Vagina (tissue), 2 donors: ENCODE results near the gene LOXL3. TPM values are rescaled to one million over a fixed set of nuclear protein-coding genes. Genes with fewer than 3 reads are reported as not detected.

Source experiments
- DNase-seq, 2 donors: peaks; one replicate each; pipeline ENCODE4 v3.0.0-alpha.2; 2017; ENCODE audit errors: extremely low spot score in 2 of 2
- H3K27ac ChIP-seq: fragments of 200-600 bp; sonication (generic); one replicate; pipeline ENCODE4 v1.5.1; 2019
- H3K27me3 ChIP-seq: fragments of 200-600 bp; sonication (generic); one replicate; pipeline ENCODE4 v1.5.1; 2019
- H3K36me3 ChIP-seq, 2 donors: fragments of 200-600 bp; sonication (generic); one replicate each; pipeline ENCODE4 v1.5.1; 2017 to 2019
- H3K4me1 ChIP-seq: fragments of 200-600 bp; sonication (generic); one replicate; pipeline ENCODE4 v1.5.1; 2019
- H3K4me3 ChIP-seq, 2 donors: fragments of 200-600 bp; sonication (generic); 1 replicate in 1 of 2; 2 replicates in 1 of 2; pipeline ENCODE4 v1.5.1; 2016 to 2019
- H3K9me3 ChIP-seq: fragments of 200-600 bp; sonication (generic); one replicate; pipeline ENCODE4 v1.5.1; 2019
- CTCF ChIP-seq, 3 experiments: fragments of 450-650 bp in 2 of 3; fragments of 200-600 bp in 1 of 3; sonication (generic) in 1 of 3; IDR thresholded peaks; one replicate each; pipeline ENCODE4 v1.5.1; 2017 to 2019; ENCODE audit warnings: antibody characterized with exemption in 3 of 3, mild to moderate bottlenecking in 2 of 3, moderate library complexity in 2 of 3
- POLR2A ChIP-seq, 2 donors: fragments of 450-650 bp; IDR thresholded peaks; one replicate each; pipeline ENCODE4 v1.6.1; 2017; ENCODE audit warnings: antibody characterized with exemption in 2 of 2, mild to moderate bottlenecking in 2 of 2, moderate library complexity in 2 of 2
- POLR2AphosphoS5 ChIP-seq, 2 donors: sonication (generic); formaldehyde crosslinking; IDR thresholded peaks; one replicate each; pipeline ENCODE4 v1.9.0; 2017; ENCODE audit warnings: antibody characterized with exemption in 2 of 2, mild to moderate bottlenecking in 2 of 2, low read depth in 1 of 2; ENCODE audit not compliant: insufficient read depth in 1 of 2
- intact Hi-C: fragments of 100-400 bp; cut with DNase I; formaldehyde crosslinking; loops from one replicate; pipeline ENCODE4 v1.15.1; 2023
- total RNA-seq: library from RNA; depleted of rRNA; stranded (reverse); fragments of >200 nt; gene quantifications from one replicate; pipeline ENCODE4 v1.2.3, GENCODE V29; 2016

Gene LOXL3
- total RNA-seq, 1 donor from 2014 or later, result 6.1 TPM

DNA sequence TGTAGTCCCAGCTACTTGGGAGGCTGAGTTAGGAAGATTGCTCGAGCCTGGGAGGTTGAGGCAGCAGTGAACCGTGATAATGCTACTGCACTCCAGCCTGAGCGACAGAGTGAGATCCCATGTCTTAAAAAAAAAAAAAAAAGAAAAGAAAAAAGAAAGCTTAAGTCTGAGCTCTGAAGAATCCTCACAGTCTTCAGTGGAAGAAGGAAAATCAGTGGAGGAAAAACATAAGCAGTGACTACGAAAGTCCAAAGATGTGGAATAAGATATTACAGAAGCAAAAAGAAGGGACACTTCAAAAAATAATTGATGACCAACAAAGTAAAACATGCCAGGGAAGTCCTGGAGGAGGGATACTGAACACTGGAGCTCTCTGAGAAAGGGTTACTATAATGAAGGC lies 43.5 kb downstream of the LOXL3 start:
- DNase-seq, result no peak
- Histone ChIP-seq H3K27ac (no peak overlapping the region), H3K27me3 (peaks cover 30% of the 10 kb centered on the region), H3K36me3 (peaks cover 0 to 12% of the 10 kb centered on the region in 2 donors), H3K9me3 (no peaks in the 10 kb centered on the region), H3K4me1 (peaks cover 43% of the 10 kb centered on the region), H3K4me3 (no peak overlapping the region)
- TF ChIP-seq POLR2A (IDR thresholded peaks at IDR 0.05), result no peak
- no peak for TF ChIP-seq POLR2AphosphoS5 (IDR thresholded peaks at IDR 0.05; ENCODE audit: insufficient read depth in 1 of 2, low read depth in 1 of 2)
- TF ChIP-seq CTCF (IDR thresholded peaks at IDR 0.05), result no peak
- intact Hi-C loops, result no loop called here

DNA sequence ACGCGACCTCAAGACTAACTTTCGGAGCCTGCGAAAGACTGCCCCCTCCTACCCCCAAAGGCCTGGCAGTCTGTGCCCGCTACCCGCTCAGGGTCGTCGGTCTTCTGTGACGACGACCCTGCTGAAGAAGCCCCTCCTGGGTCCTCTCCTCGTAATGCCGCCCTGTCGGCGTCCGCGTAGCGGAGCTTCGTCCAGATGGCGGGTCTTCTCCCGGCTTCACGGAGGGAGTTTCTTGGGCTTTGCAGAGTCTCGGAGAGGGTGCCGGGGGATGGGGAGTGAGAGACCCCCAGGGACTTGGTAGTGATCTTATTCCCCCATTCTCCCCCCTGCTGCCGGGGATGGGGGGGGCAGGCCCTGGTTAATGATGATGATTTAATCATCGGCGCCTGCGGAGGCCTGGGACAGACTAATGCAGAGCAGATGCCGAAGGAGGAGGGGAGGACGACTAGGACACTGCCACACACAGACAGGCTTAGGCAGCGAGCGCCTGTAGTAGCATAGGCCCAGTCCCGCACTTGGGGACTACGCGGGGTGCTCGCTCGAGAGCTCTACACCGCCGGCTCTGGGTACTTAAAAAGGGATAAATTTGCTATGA lies 45.7 kb downstream of the LOXL3 start:
- peak overlapping the region; percentile 98 for H3K27ac ChIP-seq
- intact Hi-C loops, result no loop called here
- peak overlapping the region; percentile 76 to 91 for H3K4me3 ChIP-seq
- peaks cover 10% of the 10 kb centered on the region for H3K27me3 ChIP-seq
- DNase-seq, result no peak
- no peaks in the 10 kb centered on the region for H3K9me3 ChIP-seq
- peaks cover 0 to 21% of the 10 kb centered on the region in 2 donors for H3K36me3 ChIP-seq
- TF ChIP-seq POLR2AphosphoS5 (IDR thresholded peaks at IDR 0.05; ENCODE audit: insufficient read depth in 1 of 2, low read depth in 1 of 2) (no peak), POLR2A (IDR thresholded peaks at IDR 0.05) (no peak), CTCF (IDR thresholded peaks at IDR 0.05) (no peak)
- H3K4me1 ChIP-seq, result peaks cover 44% of the 10 kb centered on the region

- DNase-seq, result peak in 1 of 2 donors; percentile 98
- H3K27ac ChIP-seq, result peak within 1 kb of the TSS; percentile 98
- H3K27me3 ChIP-seq, result peaks cover 6% of the 10 kb centered on the region
- H3K4me1 ChIP-seq, result peaks cover 51% of the 10 kb centered on the region
- H3K36me3 ChIP-seq, result peaks cover 0 to 21% of the 10 kb centered on the region in 2 donors
- intact Hi-C loops, result no loop called here
- H3K4me3 ChIP-seq, result peak within 1 kb of the TSS; percentile 76 to 91
- TF ChIP-seq POLR2A (IDR thresholded peaks at IDR 0.05) (no peak), POLR2AphosphoS5 (IDR thresholded peaks at IDR 0.05; ENCODE audit: insufficient read depth in 1 of 2, low read depth in 1 of 2) (peak; percentile 85 to 93), CTCF (IDR thresholded peaks at IDR 0.05) (peak in 1 of 3 experiments; percentile 20)
- H3K9me3 ChIP-seq, result no peaks in the 10 kb centered on the region
Observed at GRCh38 chr2:74507145-74507925, 46.4 kb downstream of the LOXL3 start, which contains the start of gene PCGF1. Gene PCGF1, minus strand, starts transcription at chr2:74507695. Its CDS starts 27 bp downstream, at chr2:74507668.

- Histone ChIP-seq H3K9me3 (no peaks in the 10 kb centered on the region), H3K4me3 (no peak overlapping the region), H3K4me1 (peaks cover 55% of the 10 kb centered on the region), H3K36me3 (peaks cover 0 to 21% of the 10 kb centered on the region in 2 donors), H3K27me3 (no peaks in the 10 kb centered on the region), H3K27ac (no peak overlapping the region)
- no peak for DNase-seq
- intact Hi-C loops, result no loop called here
- TF ChIP-seq CTCF (IDR thresholded peaks at IDR 0.05) (no peak), POLR2AphosphoS5 (IDR thresholded peaks at IDR 0.05; ENCODE audit: insufficient read depth in 1 of 2, low read depth in 1 of 2) (no peak), POLR2A (IDR thresholded peaks at IDR 0.05) (no peak)
Observed at GRCh38 chr2:74505448-74506246, 48.1 kb downstream of the LOXL3 start.
